Tibial nerve (tissue), 4 donors: ENCODE results near the gene DMD. TPM values are rescaled to one million over a fixed set of nuclear protein-coding genes. Genes with fewer than 3 reads are reported as not detected.

Experiments used
- DNase-seq, 2 donors: peaks; one replicate each; pipeline ENCODE4 v3.0.0-alpha.2; 2019; ENCODE audit warnings: low spot score in 2 of 2
- H3K27ac ChIP-seq, 4 donors: fragments of 200-600 bp; sonication (generic) in 3 of 4; one replicate each; pipeline ENCODE4 v1.5.1; 2017 to 2019; ENCODE audit warnings: mild to moderate bottlenecking in 1 of 4
- H3K27me3 ChIP-seq, 2 donors: fragments of 200-600 bp; sonication (generic) in 1 of 2; one replicate each; pipeline versions ENCODE4 v1.5.1 to v1.6.0; 2017 to 2019
- H3K36me3 ChIP-seq, 3 donors: fragments of 200-600 bp; sonication (generic); one replicate each; pipeline ENCODE4 v1.5.1; 2018 to 2019
- H3K4me1 ChIP-seq, 4 donors: fragments of 200-600 bp; sonication (generic) in 3 of 4; one replicate each; pipeline ENCODE4 v1.5.1; 2017 to 2019
- H3K4me3 ChIP-seq, 4 donors: fragments of 200-600 bp; sonication (generic) in 3 of 4; one replicate each; pipeline ENCODE4 v1.5.1; 2017 to 2019; ENCODE audit warnings: mild to moderate bottlenecking in 1 of 4, moderate library complexity in 1 of 4
- H3K9me3 ChIP-seq, 4 donors: fragments of 200-600 bp; sonication (generic) in 3 of 4; one replicate each; pipeline ENCODE4 v1.5.1; 2017 to 2019
- CTCF ChIP-seq, 5 experiments: fragments of 200-600 bp in 3 of 5; fragments of 450-650 bp in 2 of 5; sonication (generic) in 3 of 5; IDR thresholded peaks; one replicate each; pipeline ENCODE4 v1.5.1; 2016 to 2019; ENCODE audit warnings: antibody characterized with exemption in 5 of 5, mild to moderate bottlenecking in 3 of 5, moderate library complexity in 2 of 5
- EP300 ChIP-seq, 2 donors: sonication (generic); formaldehyde crosslinking; IDR thresholded peaks; one replicate each; pipeline ENCODE4 v1.6.1; 2017; ENCODE audit warnings: antibody characterized with exemption in 2 of 2, mild to moderate bottlenecking in 1 of 2
- POLR2A ChIP-seq, 2 donors: fragments of 450-650 bp; IDR thresholded peaks; one replicate each; pipeline ENCODE4 v1.6.1; 2017; ENCODE audit warnings: antibody characterized with exemption in 2 of 2, mild to moderate bottlenecking in 2 of 2, moderate library complexity in 2 of 2
- WGBS, 2 donors: methylation state at CpG; one replicate each; pipeline ENCODE4 v1.1.5; 2018; 5-methylcytosine and 5-hydroxymethylcytosine counted together
- total RNA-seq, 4 donors: library from RNA; depleted of rRNA; stranded (reverse); fragments of >200 nt; gene quantifications; one replicate each; pipeline ENCODE4 v1.1.0, GENCODE V29; 2016

DMD gene
- total RNA-seq, 4 donors from 2014 or later: 156 to 345 (median 245) TPM

GRCh38 chrX:32618154-32618553, 593.2 kb downstream of the DMD start:
- WGBS, 2 donors: 82 to 93% methylated on average over 5 of the region's 5 CpGs
- no peaks in the 10 kb centered on the region for H3K27me3 ChIP-seq
- no peak overlapping the region for H3K4me3 ChIP-seq
- no peak overlapping the region for H3K27ac ChIP-seq
- no peaks in the 10 kb centered on the region for H3K9me3 ChIP-seq
- DNase-seq: no peak
- H3K36me3 ChIP-seq: no peaks in the 10 kb centered on the region
- TF ChIP-seq CTCF (IDR thresholded peaks at IDR 0.05) (no peak), EP300 (IDR thresholded peaks at IDR 0.05) (no peak), POLR2A (IDR thresholded peaks at IDR 0.05) (no peak)
- no peaks in the 10 kb centered on the region for H3K4me1 ChIP-seq

GRCh38 chrX:32614707-32615106, 596.6 kb downstream of the DMD start:
- WGBS, 2 donors: 74 to 88% methylated on average over 2 of the region's 2 CpGs
- Histone ChIP-seq H3K4me1 (no peaks in the 10 kb centered on the region), H3K4me3 (no peak overlapping the region), H3K27ac (no peak overlapping the region), H3K9me3 (no peaks in the 10 kb centered on the region), H3K27me3 (no peaks in the 10 kb centered on the region), H3K36me3 (no peaks in the 10 kb centered on the region)
- no peak for DNase-seq
- TF ChIP-seq POLR2A (IDR thresholded peaks at IDR 0.05): no peak
- no peak for TF ChIP-seq CTCF (IDR thresholded peaks at IDR 0.05)
- TF ChIP-seq EP300 (IDR thresholded peaks at IDR 0.05): no peak

GRCh38 chrX:32599156-32599555, 612.2 kb downstream of the DMD start:
- no peaks in the 10 kb centered on the region for H3K27me3 ChIP-seq
- H3K27ac ChIP-seq: peak overlapping the region in 2 of 4 donors; percentile 4 to 17
- no peak overlapping the region for H3K4me3 ChIP-seq
- no peak for DNase-seq
- TF ChIP-seq EP300 (IDR thresholded peaks at IDR 0.05) (no peak), POLR2A (IDR thresholded peaks at IDR 0.05) (no peak), CTCF (IDR thresholded peaks at IDR 0.05) (no peak)
- 26 to 36% methylated on average over 4 of the region's 4 CpGs for WGBS, 2 donors
- no peaks in the 10 kb centered on the region for H3K36me3 ChIP-seq
- H3K4me1 ChIP-seq: no peaks in the 10 kb centered on the region
- H3K9me3 ChIP-seq: no peaks in the 10 kb centered on the region

DNA sequence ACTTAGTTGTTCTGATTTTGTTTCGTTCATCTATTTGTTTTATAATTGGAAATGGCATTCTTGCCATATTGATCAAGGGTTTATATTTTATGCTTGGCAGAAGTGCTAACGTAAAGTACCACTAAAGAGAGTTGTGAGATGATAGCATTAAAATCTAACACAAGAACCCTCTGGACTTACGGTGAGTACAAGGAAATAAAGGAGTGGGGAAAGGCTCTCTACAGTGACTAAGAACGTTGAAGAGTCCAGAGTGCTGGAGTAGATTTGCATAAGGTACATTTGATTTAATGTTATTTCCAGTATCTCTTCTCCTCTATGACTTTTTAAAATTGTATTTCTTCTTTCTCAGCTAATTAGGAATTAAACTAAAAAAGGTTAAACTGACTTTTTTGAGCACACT, 612.6 kb downstream of the DMD start:
- no peaks in the 10 kb centered on the region for H3K36me3 ChIP-seq
- no peaks in the 10 kb centered on the region for H3K27me3 ChIP-seq
- no peaks in the 10 kb centered on the region for H3K9me3 ChIP-seq
- TF ChIP-seq CTCF (IDR thresholded peaks at IDR 0.05) (no peak), EP300 (IDR thresholded peaks at IDR 0.05) (no peak), POLR2A (IDR thresholded peaks at IDR 0.05) (no peak)
- no peak overlapping the region for H3K4me3 ChIP-seq
- no peaks in the 10 kb centered on the region for H3K4me1 ChIP-seq
- peak overlapping the region in 1 of 4 donors; percentile 17 for H3K27ac ChIP-seq
- 71 to 72% methylated on average over 4 of the region's 4 CpGs for WGBS, 2 donors
- no peak for DNase-seq

GRCh38 chrX:32597777-32598176, 613.6 kb downstream of the DMD start:
- TF ChIP-seq POLR2A (IDR thresholded peaks at IDR 0.05): no peak
- TF ChIP-seq CTCF (IDR thresholded peaks at IDR 0.05): no peak
- TF ChIP-seq EP300 (IDR thresholded peaks at IDR 0.05): peak in 1 of 2 donors; percentile 34
- no peak for DNase-seq
- 65 to 81% methylated on average over 4 of the region's 4 CpGs for WGBS, 2 donors
- Histone ChIP-seq H3K9me3 (no peaks in the 10 kb centered on the region), H3K27me3 (no peaks in the 10 kb centered on the region), H3K36me3 (peaks cover 0 to 2% (median 0%) of the 10 kb centered on the region in 3 donors), H3K4me3 (no peak overlapping the region), H3K4me1 (no peaks in the 10 kb centered on the region), H3K27ac (peak overlapping the region in 2 of 4 donors; percentile 11 to 59)
